ENCODE data around the gene SSR3. TPM values are rescaled to one million over a fixed set of nuclear protein-coding genes. Genes with fewer than 3 reads are reported as not detected.

Gene SSR3
- total and polyA plus RNA-seq, 9 of the 15 experiments (the other 6 are each of a cell fraction or from before 2014, with no cell fraction given) = 104 to 464 (median 307) TPM

- TF ChIP-seq ILK (tag; IDR thresholded peaks at IDR 0.05; ENCODE audit: borderline replicate concordance, low read depth) (no peak), NR4A1 (CRISPR knock-in tag; IDR thresholded peaks at IDR 0.05) (no peak), NR4A1 (tag; IDR thresholded peaks at IDR 0.05) (no peak), ZFP1 (CRISPR knock-in tag; IDR thresholded peaks at IDR 0.05) (no peak), GTF2A2 (tag; IDR thresholded peaks at IDR 0.05) (no peak), CEBPZ (IDR thresholded peaks at IDR 0.05; ENCODE audit: borderline replicate concordance, low read depth, low read length) (no peak), ZNF518B (CRISPR knock-in tag; IDR thresholded peaks at IDR 0.05) (no peak), STAG1 (CRISPR knock-in tag; IDR thresholded peaks at IDR 0.05; ENCODE audit: borderline replicate concordance) (no peak), ZNF239 (CRISPR knock-in tag; IDR thresholded peaks at IDR 0.05) (no peak)
- TF ChIP-seq, protein P1, sequence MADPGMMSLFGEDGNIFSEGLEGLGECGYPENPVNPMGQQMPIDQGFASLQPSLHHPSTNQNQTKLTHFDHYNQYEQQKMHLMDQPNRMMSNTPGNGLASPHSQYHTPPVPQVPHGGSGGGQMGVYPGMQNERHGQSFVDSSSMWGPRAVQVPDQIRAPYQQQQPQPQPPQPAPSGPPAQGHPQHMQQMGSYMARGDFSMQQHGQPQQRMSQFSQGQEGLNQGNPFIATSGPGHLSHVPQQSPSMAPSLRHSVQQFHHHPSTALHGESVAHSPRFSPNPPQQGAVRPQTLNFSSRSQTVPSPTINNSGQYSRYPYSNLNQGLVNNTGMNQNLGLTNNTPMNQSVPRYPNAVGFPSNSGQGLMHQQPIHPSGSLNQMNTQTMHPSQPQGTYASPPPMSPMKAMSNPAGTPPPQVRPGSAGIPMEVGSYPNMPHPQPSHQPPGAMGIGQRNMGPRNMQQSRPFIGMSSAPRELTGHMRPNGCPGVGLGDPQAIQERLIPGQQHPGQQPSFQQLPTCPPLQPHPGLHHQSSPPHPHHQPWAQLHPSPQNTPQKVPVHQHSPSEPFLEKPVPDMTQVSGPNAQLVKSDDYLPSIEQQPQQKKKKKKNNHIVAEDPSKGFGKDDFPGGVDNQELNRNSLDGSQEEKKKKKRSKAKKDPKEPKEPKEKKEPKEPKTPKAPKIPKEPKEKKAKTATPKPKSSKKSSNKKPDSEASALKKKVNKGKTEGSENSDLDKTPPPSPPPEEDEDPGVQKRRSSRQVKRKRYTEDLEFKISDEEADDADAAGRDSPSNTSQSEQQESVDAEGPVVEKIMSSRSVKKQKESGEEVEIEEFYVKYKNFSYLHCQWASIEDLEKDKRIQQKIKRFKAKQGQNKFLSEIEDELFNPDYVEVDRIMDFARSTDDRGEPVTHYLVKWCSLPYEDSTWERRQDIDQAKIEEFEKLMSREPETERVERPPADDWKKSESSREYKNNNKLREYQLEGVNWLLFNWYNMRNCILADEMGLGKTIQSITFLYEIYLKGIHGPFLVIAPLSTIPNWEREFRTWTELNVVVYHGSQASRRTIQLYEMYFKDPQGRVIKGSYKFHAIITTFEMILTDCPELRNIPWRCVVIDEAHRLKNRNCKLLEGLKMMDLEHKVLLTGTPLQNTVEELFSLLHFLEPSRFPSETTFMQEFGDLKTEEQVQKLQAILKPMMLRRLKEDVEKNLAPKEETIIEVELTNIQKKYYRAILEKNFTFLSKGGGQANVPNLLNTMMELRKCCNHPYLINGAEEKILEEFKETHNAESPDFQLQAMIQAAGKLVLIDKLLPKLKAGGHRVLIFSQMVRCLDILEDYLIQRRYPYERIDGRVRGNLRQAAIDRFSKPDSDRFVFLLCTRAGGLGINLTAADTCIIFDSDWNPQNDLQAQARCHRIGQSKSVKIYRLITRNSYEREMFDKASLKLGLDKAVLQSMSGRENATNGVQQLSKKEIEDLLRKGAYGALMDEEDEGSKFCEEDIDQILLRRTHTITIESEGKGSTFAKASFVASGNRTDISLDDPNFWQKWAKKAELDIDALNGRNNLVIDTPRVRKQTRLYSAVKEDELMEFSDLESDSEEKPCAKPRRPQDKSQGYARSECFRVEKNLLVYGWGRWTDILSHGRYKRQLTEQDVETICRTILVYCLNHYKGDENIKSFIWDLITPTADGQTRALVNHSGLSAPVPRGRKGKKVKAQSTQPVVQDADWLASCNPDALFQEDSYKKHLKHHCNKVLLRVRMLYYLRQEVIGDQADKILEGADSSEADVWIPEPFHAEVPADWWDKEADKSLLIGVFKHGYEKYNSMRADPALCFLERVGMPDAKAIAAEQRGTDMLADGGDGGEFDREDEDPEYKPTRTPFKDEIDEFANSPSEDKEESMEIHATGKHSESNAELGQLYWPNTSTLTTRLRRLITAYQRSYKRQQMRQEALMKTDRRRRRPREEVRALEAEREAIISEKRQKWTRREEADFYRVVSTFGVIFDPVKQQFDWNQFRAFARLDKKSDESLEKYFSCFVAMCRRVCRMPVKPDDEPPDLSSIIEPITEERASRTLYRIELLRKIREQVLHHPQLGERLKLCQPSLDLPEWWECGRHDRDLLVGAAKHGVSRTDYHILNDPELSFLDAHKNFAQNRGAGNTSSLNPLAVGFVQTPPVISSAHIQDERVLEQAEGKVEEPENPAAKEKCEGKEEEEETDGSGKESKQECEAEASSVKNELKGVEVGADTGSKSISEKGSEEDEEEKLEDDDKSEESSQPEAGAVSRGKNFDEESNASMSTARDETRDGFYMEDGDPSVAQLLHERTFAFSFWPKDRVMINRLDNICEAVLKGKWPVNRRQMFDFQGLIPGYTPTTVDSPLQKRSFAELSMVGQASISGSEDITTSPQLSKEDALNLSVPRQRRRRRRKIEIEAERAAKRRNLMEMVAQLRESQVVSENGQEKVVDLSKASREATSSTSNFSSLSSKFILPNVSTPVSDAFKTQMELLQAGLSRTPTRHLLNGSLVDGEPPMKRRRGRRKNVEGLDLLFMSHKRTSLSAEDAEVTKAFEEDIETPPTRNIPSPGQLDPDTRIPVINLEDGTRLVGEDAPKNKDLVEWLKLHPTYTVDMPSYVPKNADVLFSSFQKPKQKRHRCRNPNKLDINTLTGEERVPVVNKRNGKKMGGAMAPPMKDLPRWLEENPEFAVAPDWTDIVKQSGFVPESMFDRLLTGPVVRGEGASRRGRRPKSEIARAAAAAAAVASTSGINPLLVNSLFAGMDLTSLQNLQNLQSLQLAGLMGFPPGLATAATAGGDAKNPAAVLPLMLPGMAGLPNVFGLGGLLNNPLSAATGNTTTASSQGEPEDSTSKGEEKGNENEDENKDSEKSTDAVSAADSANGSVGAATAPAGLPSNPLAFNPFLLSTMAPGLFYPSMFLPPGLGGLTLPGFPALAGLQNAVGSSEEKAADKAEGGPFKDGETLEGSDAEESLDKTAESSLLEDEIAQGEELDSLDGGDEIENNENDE (IDR thresholded peaks at IDR 0.05; ENCODE audit: low read depth, low read length) = no peak
Observed at GRCh38 chr3:156579427-156579851, 24.5 kb upstream of the SSR3 start (continued).
